DND-41 (cell line): ENCODE results near the gene E2F4.

Source experiments
- ATAC-seq: fragments of 200-7000 bp; cut with Tn5 transposase; 3 replicates; pipeline ENCODE4 v1.9.1; 2021; ENCODE audit warnings: low read depth; ENCODE audit not compliant: insufficient read depth
- DNase-seq: peaks from one replicate; pipeline ENCODE4 v3.0.0-alpha.2; 2020
- H2AFZ ChIP-seq: 2 replicates; pipeline ENCODE4 v1.6.0; 2012; ENCODE audit warnings: low read depth, low read length
- H3K27ac ChIP-seq: 2 replicates; pipeline ENCODE4 v1.5.1; 2012; ENCODE audit warnings: low read length, inconsistent platforms
- H3K27me3 ChIP-seq: fragments of 200-600 bp; sonication (generic); 2 replicates; pipeline ENCODE4 v1.6.0; 2012; ENCODE audit warnings: low read length, mild to moderate bottlenecking, inconsistent platforms; ENCODE audit not compliant: insufficient read depth, poor library complexity
- H3K36me3 ChIP-seq: 2 replicates; pipeline ENCODE4 v1.5.1; 2012; ENCODE audit warnings: low read length, inconsistent platforms; ENCODE audit not compliant: insufficient read depth
- H3K4me1 ChIP-seq: 2 replicates; pipeline ENCODE4 v1.5.1; 2012; ENCODE audit warnings: mild to moderate bottlenecking, low read length; ENCODE audit not compliant: insufficient read depth
- H3K4me2 ChIP-seq: 2 replicates; pipeline ENCODE4 v1.6.0; 2012; ENCODE audit warnings: mild to moderate bottlenecking, moderate library complexity, low read length, inconsistent platforms; ENCODE audit not compliant: insufficient read depth
- H3K4me3 ChIP-seq, 2 experiments: fragments of 200-600 bp in 1 of 2; shearing (Covaris generic) in 1 of 2; 2 replicates each; pipeline ENCODE4 v1.5.1; 2012 to 2016; ENCODE audit warnings: inconsistent platforms in 2 of 2, low read length in 2 of 2, mild to moderate bottlenecking in 2 of 2, low read depth in 1 of 2, moderate library complexity in 1 of 2
- H3K79me2 ChIP-seq: 2 replicates; pipeline ENCODE4 v1.6.0; 2012; ENCODE audit warnings: low read length, inconsistent platforms; ENCODE audit not compliant: insufficient read depth
- H3K9ac ChIP-seq: 2 replicates; pipeline ENCODE4 v1.6.0; 2012; ENCODE audit warnings: low read depth, mild to moderate bottlenecking, inconsistent platforms, low read length, moderate library complexity
- H3K9me3 ChIP-seq: 2 replicates; pipeline ENCODE4 v1.5.1; 2012; ENCODE audit warnings: low read length, moderate library complexity, mild to moderate bottlenecking, inconsistent platforms; ENCODE audit not compliant: insufficient read depth, severe bottlenecking
- H4K20me1 ChIP-seq: 2 replicates; pipeline ENCODE4 v1.6.0; 2012; ENCODE audit warnings: low read length; ENCODE audit not compliant: insufficient read depth
- CTCF ChIP-seq: IDR thresholded peaks from 2 replicates; pipeline ENCODE4 v1.5.1; 2012; ENCODE audit warnings: borderline replicate concordance, low read length, moderate library complexity, mild to moderate bottlenecking; ENCODE audit not compliant: poor library complexity, severe bottlenecking; ENCODE audit errors: extremely low read depth
- EZH2 ChIP-seq: IDR thresholded peaks from 3 replicates; pipeline ENCODE4 v1.6.1; 2012; ENCODE audit warnings: borderline replicate concordance, low read depth, mild to moderate bottlenecking, moderate library complexity, low read length, inconsistent platforms; ENCODE audit not compliant: severe bottlenecking

The E2F4 gene

GRCh38 chr16:67173323-67173722 is 18.6 kb upstream of the E2F4 start:
- Histone ChIP-seq H3K9me3 (no peaks in the 10 kb centered on the region), H3K36me3 (no peaks in the 10 kb centered on the region), H3K4me2 (peak overlapping the region; percentile 60; the same call in 1 of the 2 replicates), H3K4me1 (peaks cover 31% of the 10 kb centered on the region), H3K9ac (no peak overlapping the region), H3K4me3 (no peak overlapping the region), H2AFZ (no peak overlapping the region), H3K27ac (no peak overlapping the region), H4K20me1 (peaks cover 10% of the 10 kb centered on the region), H3K79me2 (no peaks in the 10 kb centered on the region), H3K27me3 (peaks cover 3% of the 10 kb centered on the region)
- no peak for TF ChIP-seq CTCF
- TF ChIP-seq EZH2: no peak
- ATAC-seq (no peak), DNase-seq (no peak)

- Histone ChIP-seq H3K4me1 (peaks cover 29% of the 10 kb centered on the region), H3K4me2 (peak overlapping the region; percentile 60), H3K9me3 (no peaks in the 10 kb centered on the region), H3K79me2 (no peaks in the 10 kb centered on the region), H4K20me1 (peaks cover 13% of the 10 kb centered on the region), H2AFZ (no peak overlapping the region), H3K36me3 (no peaks in the 10 kb centered on the region), H3K4me3 (peak overlapping the region in 1 of 2 experiments; percentile 37; a peak in 1 of 4 replicates), H3K27ac (no peak overlapping the region), H3K9ac (peak overlapping the region; percentile 30; the same call in 1 of the 2 replicates), H3K27me3 (peaks cover 3% of the 10 kb centered on the region)
- peak; percentile 66 for DNase-seq
- TF ChIP-seq EZH2 (no peak), CTCF (no peak)
- peak; percentile 75 for ATAC-seq
Measured at GRCh38 chr16:67173808-67174705, 17.9 kb upstream of the E2F4 start.

DNA sequence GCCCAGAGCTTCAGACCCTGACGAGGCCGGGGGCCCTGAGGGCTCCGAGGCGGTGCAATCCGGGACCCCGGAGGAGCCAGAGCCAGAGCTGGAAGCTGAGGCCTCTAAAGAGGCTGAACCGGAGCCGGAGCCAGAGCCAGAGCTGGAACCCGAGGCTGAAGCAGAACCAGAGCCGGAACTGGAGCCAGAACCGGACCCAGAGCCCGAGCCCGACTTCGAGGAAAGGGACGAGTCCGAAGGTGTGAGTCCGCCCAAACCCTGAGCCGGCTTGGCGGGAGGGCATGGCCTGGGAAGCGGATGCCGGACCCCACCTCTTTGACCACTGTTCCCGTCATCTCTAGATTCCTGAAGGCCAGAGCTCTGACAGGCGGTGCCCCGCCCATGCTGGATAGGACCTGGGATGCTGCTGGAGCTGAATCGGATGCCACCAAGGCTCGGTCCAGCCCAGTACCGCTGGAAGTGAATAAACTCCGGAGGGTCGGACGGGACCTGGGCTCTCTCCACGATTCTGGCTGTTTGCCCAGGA is 17.2 kb upstream of the E2F4 start:
- no peak for ATAC-seq
- TF ChIP-seq CTCF (no peak), EZH2 (no peak)
- no peaks in the 10 kb centered on the region for H3K9me3 ChIP-seq
- H2AFZ ChIP-seq: no peak overlapping the region
- DNase-seq: no peak
- H3K79me2 ChIP-seq: no peaks in the 10 kb centered on the region; the same call in 1 of the 2 replicates
- no peaks in the 10 kb centered on the region for H3K36me3 ChIP-seq
- no peak overlapping the region for H3K27ac ChIP-seq
- H3K27me3 ChIP-seq: peaks cover 3% of the 10 kb centered on the region
- H3K4me1 ChIP-seq: peaks cover 27% of the 10 kb centered on the region
- H3K4me2 ChIP-seq: peak overlapping the region; percentile 60; the same call in 1 of the 2 replicates
- peaks cover 15% of the 10 kb centered on the region for H4K20me1 ChIP-seq
- H3K9ac ChIP-seq: peak overlapping the region; percentile 30; the same call in 1 of the 2 replicates
- peak overlapping the region in 1 of 2 experiments; percentile 37; a peak in 1 of 4 replicates for H3K4me3 ChIP-seq
